ENCODE results near the gene RNPEP. TPM values are rescaled to one million over a fixed set of nuclear protein-coding genes. Genes with fewer than 3 reads are reported as not detected.
A peak's percentile ranks its signal among the peaks of the same experiment; 100 is the strongest.

The RNPEP gene, protein sequence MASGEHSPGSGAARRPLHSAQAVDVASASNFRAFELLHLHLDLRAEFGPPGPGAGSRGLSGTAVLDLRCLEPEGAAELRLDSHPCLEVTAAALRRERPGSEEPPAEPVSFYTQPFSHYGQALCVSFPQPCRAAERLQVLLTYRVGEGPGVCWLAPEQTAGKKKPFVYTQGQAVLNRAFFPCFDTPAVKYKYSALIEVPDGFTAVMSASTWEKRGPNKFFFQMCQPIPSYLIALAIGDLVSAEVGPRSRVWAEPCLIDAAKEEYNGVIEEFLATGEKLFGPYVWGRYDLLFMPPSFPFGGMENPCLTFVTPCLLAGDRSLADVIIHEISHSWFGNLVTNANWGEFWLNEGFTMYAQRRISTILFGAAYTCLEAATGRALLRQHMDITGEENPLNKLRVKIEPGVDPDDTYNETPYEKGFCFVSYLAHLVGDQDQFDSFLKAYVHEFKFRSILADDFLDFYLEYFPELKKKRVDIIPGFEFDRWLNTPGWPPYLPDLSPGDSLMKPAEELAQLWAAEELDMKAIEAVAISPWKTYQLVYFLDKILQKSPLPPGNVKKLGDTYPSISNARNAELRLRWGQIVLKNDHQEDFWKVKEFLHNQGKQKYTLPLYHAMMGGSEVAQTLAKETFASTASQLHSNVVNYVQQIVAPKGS
- total RNA-seq (2021; ENCODE audit: unreplicated experiment) (99.8 TPM), Bru-seq, nascent RNA (percentile 84 among the genes with signal in this experiment), BruChase-seq, experiment 1, labeled RNA remaining after a 2-hour chase (percentile 83 among the genes with signal in this experiment), BruChase-seq, experiment 2, labeled RNA remaining after a 6-hour chase (percentile 83 among the genes with signal in this experiment)
- 87.7 TPM for polyA plus RNA-seq (2012; ENCODE audit: insufficient read length)
- long read RNA-seq, transcript RNPEP-201 (11 exons, 2,427 nt), result major isoform, 213 of 266 reads
- long read RNA-seq, partial matches to known transcripts, result 20 of 266 reads
- long read RNA-seq, other reads (novel, unspliced or antisense), result 31 of 266 reads

DNA sequence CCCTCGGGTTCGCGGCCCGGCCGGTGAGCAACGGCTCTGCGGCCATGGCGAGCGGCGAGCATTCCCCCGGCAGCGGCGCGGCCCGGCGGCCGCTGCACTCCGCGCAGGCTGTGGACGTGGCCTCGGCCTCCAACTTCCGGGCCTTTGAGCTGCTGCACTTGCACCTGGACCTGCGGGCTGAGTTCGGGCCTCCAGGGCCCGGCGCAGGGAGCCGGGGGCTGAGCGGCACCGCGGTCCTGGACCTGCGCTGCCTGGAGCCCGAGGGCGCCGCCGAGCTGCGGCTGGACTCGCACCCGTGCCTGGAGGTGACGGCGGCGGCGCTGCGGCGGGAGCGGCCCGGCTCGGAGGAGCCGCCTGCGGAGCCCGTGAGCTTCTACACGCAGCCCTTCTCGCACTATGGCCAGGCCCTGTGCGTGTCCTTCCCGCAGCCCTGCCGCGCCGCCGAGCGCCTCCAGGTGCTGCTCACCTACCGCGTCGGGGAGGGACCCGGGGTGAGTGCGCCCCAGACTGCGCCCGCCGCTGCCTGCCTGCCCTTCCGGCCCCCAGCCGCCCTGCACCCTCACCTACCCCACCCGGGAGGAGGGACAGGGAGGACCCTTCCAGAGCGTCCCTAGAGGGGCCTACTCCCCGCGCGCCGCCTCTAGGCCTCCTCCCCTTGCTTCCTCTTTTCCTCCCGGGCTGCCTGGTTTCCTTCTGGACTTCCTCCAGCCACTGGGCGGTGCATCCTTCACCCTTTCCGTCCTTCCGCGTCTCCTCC is at the start of gene RNPEP:
TSS of gene RNPEP (plus strand) at position 26 of the 757 bp plus-strand sequence. CDS start at position 45, 19 bp downstream.
- peak within 1 kb of the TSS; percentile 74 to 76 for H3K4me3 ChIP-seq (ENCODE audit: low read depth in 2 of 2, low read length in 2 of 2)
- H3K36me3 ChIP-seq (ENCODE audit: control insufficient read depth, insufficient read depth, low read length), result no peaks in the 10 kb centered on the region
- ATAC-seq, result peak; percentile 91
- CTCF ChIA-PET, result interaction anchor here (0.6 kb wide), 1 partner anchor 28 kb away, joined by 6 read pairs; no protein-coding TSS in a partner anchor
- H3K27me3 ChIP-seq (ENCODE audit: control insufficient read depth, insufficient read depth, low read length), result no peaks in the 10 kb centered on the region
- TF ChIP-seq POLR2AphosphoS5 (IDR thresholded peaks at IDR 0.05; ENCODE audit: low read depth, low read length) (peak; percentile 64), TCF7L2 (IDR thresholded peaks at IDR 0.05; ENCODE audit: low read depth, low read length) (peak; percentile 3; the same call in 1 of the 2 replicates), SIN3A (IDR thresholded peaks at IDR 0.05; ENCODE audit: borderline replicate concordance, insufficient read depth, low read depth, low read length) (0 out of 2 replicates have a peak, but pooled peaks have one; percentile 49)
- TF ChIP-seq, protein P1, sequence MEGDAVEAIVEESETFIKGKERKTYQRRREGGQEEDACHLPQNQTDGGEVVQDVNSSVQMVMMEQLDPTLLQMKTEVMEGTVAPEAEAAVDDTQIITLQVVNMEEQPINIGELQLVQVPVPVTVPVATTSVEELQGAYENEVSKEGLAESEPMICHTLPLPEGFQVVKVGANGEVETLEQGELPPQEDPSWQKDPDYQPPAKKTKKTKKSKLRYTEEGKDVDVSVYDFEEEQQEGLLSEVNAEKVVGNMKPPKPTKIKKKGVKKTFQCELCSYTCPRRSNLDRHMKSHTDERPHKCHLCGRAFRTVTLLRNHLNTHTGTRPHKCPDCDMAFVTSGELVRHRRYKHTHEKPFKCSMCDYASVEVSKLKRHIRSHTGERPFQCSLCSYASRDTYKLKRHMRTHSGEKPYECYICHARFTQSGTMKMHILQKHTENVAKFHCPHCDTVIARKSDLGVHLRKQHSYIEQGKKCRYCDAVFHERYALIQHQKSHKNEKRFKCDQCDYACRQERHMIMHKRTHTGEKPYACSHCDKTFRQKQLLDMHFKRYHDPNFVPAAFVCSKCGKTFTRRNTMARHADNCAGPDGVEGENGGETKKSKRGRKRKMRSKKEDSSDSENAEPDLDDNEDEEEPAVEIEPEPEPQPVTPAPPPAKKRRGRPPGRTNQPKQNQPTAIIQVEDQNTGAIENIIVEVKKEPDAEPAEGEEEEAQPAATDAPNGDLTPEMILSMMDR (IDR thresholded peaks at IDR 0.05), result no peak
- TF ChIP-seq, protein P2, sequence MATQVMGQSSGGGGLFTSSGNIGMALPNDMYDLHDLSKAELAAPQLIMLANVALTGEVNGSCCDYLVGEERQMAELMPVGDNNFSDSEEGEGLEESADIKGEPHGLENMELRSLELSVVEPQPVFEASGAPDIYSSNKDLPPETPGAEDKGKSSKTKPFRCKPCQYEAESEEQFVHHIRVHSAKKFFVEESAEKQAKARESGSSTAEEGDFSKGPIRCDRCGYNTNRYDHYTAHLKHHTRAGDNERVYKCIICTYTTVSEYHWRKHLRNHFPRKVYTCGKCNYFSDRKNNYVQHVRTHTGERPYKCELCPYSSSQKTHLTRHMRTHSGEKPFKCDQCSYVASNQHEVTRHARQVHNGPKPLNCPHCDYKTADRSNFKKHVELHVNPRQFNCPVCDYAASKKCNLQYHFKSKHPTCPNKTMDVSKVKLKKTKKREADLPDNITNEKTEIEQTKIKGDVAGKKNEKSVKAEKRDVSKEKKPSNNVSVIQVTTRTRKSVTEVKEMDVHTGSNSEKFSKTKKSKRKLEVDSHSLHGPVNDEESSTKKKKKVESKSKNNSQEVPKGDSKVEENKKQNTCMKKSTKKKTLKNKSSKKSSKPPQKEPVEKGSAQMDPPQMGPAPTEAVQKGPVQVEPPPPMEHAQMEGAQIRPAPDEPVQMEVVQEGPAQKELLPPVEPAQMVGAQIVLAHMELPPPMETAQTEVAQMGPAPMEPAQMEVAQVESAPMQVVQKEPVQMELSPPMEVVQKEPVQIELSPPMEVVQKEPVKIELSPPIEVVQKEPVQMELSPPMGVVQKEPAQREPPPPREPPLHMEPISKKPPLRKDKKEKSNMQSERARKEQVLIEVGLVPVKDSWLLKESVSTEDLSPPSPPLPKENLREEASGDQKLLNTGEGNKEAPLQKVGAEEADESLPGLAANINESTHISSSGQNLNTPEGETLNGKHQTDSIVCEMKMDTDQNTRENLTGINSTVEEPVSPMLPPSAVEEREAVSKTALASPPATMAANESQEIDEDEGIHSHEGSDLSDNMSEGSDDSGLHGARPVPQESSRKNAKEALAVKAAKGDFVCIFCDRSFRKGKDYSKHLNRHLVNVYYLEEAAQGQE (IDR thresholded peaks at IDR 0.05; ENCODE audit: insufficient read depth in 1 of 2, low read depth in 2 of 2, low read length in 1 of 2), result no peak
- H3K4me1 ChIP-seq (ENCODE audit: control insufficient read depth, insufficient read depth, low read length), result peaks cover 8% of the 10 kb centered on the region
- in situ Hi-C loops (cut with HindIII; ENCODE audit: low pct_unique_long_range_greater_than_20kb, low sequenced_read_pairs) (no loop called here), intact Hi-C loops (cut with micrococcal nuclease; ENCODE audit: unreplicated experiment) (no loop called here)
- DNase-seq (ENCODE audit: low read depth, low spot score), result no peak
- BruUV-seq (replicated peaks), result no TSS peak
- H3K27ac ChIP-seq (ENCODE audit: low read length), result peak within 1 kb of the TSS; percentile 94
- no peaks in the 10 kb centered on the region for H3K9me3 ChIP-seq (ENCODE audit: control insufficient read depth, insufficient read depth, low read depth, low read length)
- POLR2A ChIA-PET, result interaction anchor here (0.5 kb wide), 1 partner anchor 31 kb away, joined by 3 read pairs; no protein-coding TSS in a partner anchor

DNA sequence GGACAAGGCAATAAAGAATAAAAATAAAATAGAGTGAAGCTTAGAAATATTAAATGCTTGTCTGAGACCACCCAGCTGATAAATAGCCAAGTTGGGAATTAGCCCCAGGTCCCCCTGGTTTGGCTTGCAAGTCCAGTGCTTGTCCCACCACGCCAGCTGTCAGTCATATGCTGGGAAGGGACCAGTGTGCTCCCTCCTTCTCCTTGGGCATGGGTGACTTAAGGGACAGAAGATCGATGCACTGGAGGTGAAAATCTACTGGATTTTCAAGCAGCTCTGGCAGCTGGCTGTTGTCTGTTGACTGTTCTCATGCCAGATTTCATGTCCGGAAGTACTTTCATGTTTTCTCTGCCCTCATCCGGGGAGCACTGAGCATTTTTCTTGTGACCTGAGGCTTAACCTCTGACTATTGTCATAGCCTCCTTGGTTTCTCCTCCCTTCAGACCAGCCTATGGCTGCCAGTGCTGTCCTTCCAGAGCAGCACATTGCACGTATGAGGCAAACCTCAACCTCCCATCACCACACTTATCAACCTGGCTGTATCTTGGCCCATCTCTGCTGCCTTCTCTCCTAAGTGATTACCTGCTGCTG is 48.5 kb upstream of the RNPEP start:
- BruUV-seq (replicated peaks), result no TSS peak
- ChIA-PET CTCF (no interaction called here), POLR2A (interaction anchor here (0.6 kb wide), 1 partner anchor 24 kb away, joined by 5 read pairs; no protein-coding TSS in a partner anchor)
- DNase-seq (ENCODE audit: low read depth, low spot score) (no peak), ATAC-seq (no peak)
- Histone ChIP-seq H3K4me3 (ENCODE audit: low read depth in 2 of 2, low read length in 2 of 2) (no peak overlapping the region), H3K9me3 (ENCODE audit: control insufficient read depth, insufficient read depth, low read depth, low read length) (no peaks in the 10 kb centered on the region), H3K27me3 (ENCODE audit: control insufficient read depth, insufficient read depth, low read length) (peaks cover 6% of the 10 kb centered on the region), H3K27ac (ENCODE audit: low read length) (no peak overlapping the region), H3K36me3 (ENCODE audit: control insufficient read depth, insufficient read depth, low read length) (no peaks in the 10 kb centered on the region), H3K4me1 (ENCODE audit: control insufficient read depth, insufficient read depth, low read length) (no peaks in the 10 kb centered on the region)
- TF ChIP-seq, protein P1 (IDR thresholded peaks at IDR 0.05), result no peak
- TF ChIP-seq TCF7L2 (IDR thresholded peaks at IDR 0.05; ENCODE audit: low read depth, low read length), result no peak
- TF ChIP-seq, protein P2 (IDR thresholded peaks at IDR 0.05; ENCODE audit: insufficient read depth in 1 of 2, low read depth in 2 of 2, low read length in 1 of 2), result no peak
- no peak for TF ChIP-seq POLR2AphosphoS5 (IDR thresholded peaks at IDR 0.05; ENCODE audit: low read depth, low read length)
- TF ChIP-seq SIN3A (IDR thresholded peaks at IDR 0.05; ENCODE audit: borderline replicate concordance, insufficient read depth, low read depth, low read length), result no peak
- intact Hi-C loops (cut with micrococcal nuclease; ENCODE audit: unreplicated experiment), result no loop called here
- in situ Hi-C loops (cut with HindIII; ENCODE audit: low pct_unique_long_range_greater_than_20kb, low sequenced_read_pairs), result no loop called here

All from Panc1 (cell line).